ENCODE results near the gene COL23A1. TPM values are rescaled to one million over a fixed set of nuclear protein-coding genes. Genes with fewer than 3 reads are reported as not detected.
A peak's percentile ranks its signal among the peaks of the same experiment; 100 is the strongest.

Gene COL23A1
- total RNA-seq, 4 donors from 2014 or later, result 7.9 to 20.4 (median 12.0) TPM

DNA sequence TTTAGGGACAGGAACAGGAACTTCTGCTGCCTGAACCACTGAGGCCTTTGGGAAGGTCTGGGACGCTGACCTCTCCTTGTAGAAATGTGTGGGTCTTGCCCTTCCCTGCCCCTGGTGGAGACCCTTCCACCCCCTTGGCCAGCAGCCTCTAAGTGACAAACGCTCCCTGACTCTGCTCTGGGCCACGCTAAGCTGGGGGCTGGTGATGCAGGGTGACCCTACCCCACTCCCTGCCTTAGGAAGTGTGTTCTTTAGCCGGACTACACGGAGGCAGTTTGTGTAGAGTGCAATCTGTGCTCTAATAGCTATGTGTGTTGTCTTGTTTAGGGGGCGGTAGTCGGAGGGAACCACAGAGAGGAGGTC is 123.0 kb downstream of the COL23A1 start:
- H3K4me1 ChIP-seq, result peaks cover 0 to 29% (median 9%) of the 10 kb centered on the region in 4 donors
- peak overlapping the region; percentile 31 to 66 (median 56) for H3K27ac ChIP-seq
- no peak for TF ChIP-seq EP300 (IDR thresholded peaks at IDR 0.05)
- no peak for TF ChIP-seq POLR2A (IDR thresholded peaks at IDR 0.05)
- TF ChIP-seq, protein P1, sequence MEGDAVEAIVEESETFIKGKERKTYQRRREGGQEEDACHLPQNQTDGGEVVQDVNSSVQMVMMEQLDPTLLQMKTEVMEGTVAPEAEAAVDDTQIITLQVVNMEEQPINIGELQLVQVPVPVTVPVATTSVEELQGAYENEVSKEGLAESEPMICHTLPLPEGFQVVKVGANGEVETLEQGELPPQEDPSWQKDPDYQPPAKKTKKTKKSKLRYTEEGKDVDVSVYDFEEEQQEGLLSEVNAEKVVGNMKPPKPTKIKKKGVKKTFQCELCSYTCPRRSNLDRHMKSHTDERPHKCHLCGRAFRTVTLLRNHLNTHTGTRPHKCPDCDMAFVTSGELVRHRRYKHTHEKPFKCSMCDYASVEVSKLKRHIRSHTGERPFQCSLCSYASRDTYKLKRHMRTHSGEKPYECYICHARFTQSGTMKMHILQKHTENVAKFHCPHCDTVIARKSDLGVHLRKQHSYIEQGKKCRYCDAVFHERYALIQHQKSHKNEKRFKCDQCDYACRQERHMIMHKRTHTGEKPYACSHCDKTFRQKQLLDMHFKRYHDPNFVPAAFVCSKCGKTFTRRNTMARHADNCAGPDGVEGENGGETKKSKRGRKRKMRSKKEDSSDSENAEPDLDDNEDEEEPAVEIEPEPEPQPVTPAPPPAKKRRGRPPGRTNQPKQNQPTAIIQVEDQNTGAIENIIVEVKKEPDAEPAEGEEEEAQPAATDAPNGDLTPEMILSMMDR (IDR thresholded peaks at IDR 0.05), result no peak
- H3K27me3 ChIP-seq, result no peaks in the 10 kb centered on the region
- H3K9me3 ChIP-seq, result no peaks in the 10 kb centered on the region
- DNase-seq (ENCODE audit: low spot score in 2 of 2), result peak in 1 of 2 donors; percentile 17
- 24 to 39% methylated on average over 7 of the region's 7 CpGs for WGBS, 2 donors
- H3K36me3 ChIP-seq, result no peaks in the 10 kb centered on the region
- no peak overlapping the region for H3K4me3 ChIP-seq

DNA sequence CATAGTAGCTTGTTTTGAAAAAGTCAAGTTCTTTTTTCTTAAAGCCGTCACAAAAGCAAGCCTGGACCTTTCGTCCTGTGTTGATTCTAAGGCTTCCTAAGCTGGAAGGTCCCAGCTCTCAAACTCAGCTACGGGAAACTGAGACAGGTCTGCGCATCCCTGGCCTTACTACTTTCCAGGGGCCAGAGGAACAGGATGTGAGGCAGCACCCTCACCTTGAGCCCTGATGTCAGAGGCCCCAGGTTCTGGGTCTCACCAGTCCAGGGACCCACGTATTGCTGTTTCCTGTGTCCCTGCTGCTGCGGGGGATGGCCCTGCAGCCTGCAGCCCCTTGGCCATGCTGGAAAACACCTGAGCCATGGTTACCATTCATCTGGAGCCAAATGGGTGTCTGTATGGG is 123.9 kb downstream of the COL23A1 start:
- no peaks in the 10 kb centered on the region for H3K36me3 ChIP-seq
- DNase-seq (ENCODE audit: low spot score in 2 of 2), result no peak
- H3K9me3 ChIP-seq, result no peaks in the 10 kb centered on the region
- peaks cover 0 to 32% (median 9%) of the 10 kb centered on the region in 4 donors for H3K4me1 ChIP-seq
- H3K27ac ChIP-seq, result peak overlapping the region in 2 of 4 donors; percentile 54 to 58
- TF ChIP-seq POLR2A (IDR thresholded peaks at IDR 0.05) (no peak), EP300 (IDR thresholded peaks at IDR 0.05) (no peak)
- TF ChIP-seq, protein P1 (IDR thresholded peaks at IDR 0.05), result no peak
- H3K4me3 ChIP-seq, result no peak overlapping the region
- 93 to 96% methylated on average over 6 of the region's 6 CpGs for WGBS, 2 donors
- no peaks in the 10 kb centered on the region for H3K27me3 ChIP-seq

DNA sequence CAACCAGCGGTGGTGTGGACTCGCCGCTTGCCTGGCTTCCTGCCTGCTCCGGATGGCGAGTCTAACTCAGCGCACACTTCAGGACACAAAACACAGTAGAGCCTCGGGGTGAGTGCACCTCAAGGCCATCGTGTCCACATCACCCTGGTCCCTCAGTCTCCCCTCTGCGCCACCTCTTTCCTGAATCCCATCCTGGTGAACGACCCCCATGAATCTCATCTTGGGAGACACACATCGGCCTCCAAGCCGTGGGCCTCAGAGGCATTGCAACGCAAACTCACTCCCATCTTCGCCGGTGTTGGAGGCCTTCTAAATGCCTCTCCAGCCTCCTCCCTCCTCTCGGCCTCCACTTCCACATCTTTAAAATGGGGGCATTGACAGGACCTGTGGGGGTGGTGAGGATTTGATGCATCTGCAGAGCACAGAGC is 124.3 kb downstream of the COL23A1 start:
- TF ChIP-seq POLR2A (IDR thresholded peaks at IDR 0.05) (no peak), EP300 (IDR thresholded peaks at IDR 0.05) (no peak)
- TF ChIP-seq, protein P1 (IDR thresholded peaks at IDR 0.05), result no peak
- 90 to 95% methylated on average over 15 to 16 of the region's 16 CpGs for WGBS, 2 donors
- no peak for DNase-seq (ENCODE audit: low spot score in 2 of 2)

GRCh38 chr5:178465228-178465860 is 124.8 kb downstream of the COL23A1 start:
- Histone ChIP-seq H3K4me1 (peaks cover 0 to 37% (median 9%) of the 10 kb centered on the region in 4 donors), H3K27ac (no peak overlapping the region), H3K27me3 (no peaks in the 10 kb centered on the region), H3K4me3 (no peak overlapping the region), H3K9me3 (no peaks in the 10 kb centered on the region), H3K36me3 (no peaks in the 10 kb centered on the region)
- WGBS, 2 donors, result 83% methylated on average over 19 of the region's 19 CpGs
- TF ChIP-seq, protein P1 (IDR thresholded peaks at IDR 0.05), result no peak
- TF ChIP-seq POLR2A (IDR thresholded peaks at IDR 0.05), result no peak
- TF ChIP-seq EP300 (IDR thresholded peaks at IDR 0.05), result no peak
- no peak for DNase-seq (ENCODE audit: low spot score in 2 of 2)

More for the DNA sequence above, 124.3 kb downstream of the COL23A1 start:
- Histone ChIP-seq H3K4me3 (no peak overlapping the region), H3K9me3 (no peaks in the 10 kb centered on the region), H3K36me3 (no peaks in the 10 kb centered on the region), H3K27ac (no peak overlapping the region), H3K27me3 (no peaks in the 10 kb centered on the region), H3K4me1 (peaks cover 0 to 36% (median 9%) of the 10 kb centered on the region in 4 donors)

DNA sequence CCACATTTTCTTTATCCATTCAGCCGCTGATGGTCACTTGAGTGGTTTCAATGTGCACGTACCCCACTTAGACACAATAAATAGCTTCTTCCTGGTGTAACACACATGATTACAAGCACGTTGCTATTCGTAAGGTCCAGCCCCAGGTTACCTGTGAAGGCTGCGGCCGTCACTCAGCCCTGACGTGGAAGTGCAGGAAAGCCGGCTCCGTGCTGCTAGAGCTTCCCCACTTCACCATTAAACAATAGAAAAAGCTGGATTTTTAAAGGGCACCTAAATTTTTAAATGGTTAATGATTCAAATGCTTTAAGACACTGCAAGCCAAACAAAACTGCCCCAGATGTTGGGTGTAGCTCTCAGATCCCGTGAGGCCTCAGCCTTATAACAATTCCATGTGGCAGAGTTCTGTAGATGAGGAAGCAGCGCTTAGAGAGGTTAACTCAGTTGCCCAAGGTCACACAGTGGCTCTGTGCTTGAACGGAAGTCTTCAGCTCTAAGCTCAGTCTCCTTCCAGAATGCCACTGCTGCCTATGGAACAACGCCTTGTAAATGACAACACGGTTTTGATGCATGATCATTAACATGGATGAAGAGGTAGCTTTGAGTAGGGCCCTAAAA is 125.7 kb downstream of the COL23A1 start:
- DNase-seq (ENCODE audit: low spot score in 2 of 2), result no peak
- WGBS, 2 donors, result 74 to 75% methylated on average over 14 of the region's 14 CpGs
- TF ChIP-seq, protein P1 (IDR thresholded peaks at IDR 0.05), result no peak
- no peak for TF ChIP-seq POLR2A (IDR thresholded peaks at IDR 0.05)
- TF ChIP-seq EP300 (IDR thresholded peaks at IDR 0.05), result no peak
- Histone ChIP-seq H3K27me3 (no peaks in the 10 kb centered on the region), H3K27ac (no peak overlapping the region), H3K9me3 (no peaks in the 10 kb centered on the region), H3K4me1 (peaks cover 0 to 37% (median 9%) of the 10 kb centered on the region in 4 donors), H3K36me3 (no peaks in the 10 kb centered on the region), H3K4me3 (no peak overlapping the region)

Data from tibial nerve (tissue), 4 donors.